Measurements from ENCODE around the gene ADIRF.

The ADIRF gene

DNA sequence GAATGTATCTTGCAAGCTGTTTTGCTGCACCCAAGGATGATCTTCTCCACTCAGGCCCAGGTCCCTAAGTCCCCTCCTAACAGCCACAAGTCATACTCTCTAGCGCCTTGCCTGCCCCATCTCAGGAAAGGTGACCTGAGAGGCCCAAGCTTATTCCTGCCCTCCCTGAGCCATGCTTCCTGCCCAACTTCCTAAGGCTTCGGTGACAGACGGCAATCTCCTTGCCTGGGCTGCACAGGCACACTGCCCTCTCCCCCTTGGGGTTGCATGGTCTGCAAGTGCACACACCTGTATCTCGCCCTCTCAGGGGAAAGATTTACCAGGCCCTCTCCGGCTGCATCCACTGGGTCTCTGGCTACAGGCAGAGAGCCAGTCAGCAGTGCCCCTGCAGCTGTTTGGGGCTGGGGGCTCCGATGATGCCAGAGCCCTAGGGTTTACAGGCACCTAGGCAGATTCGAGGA lies 771 bp upstream of the ADIRF start:
- no peak for TF ChIP-seq CTCF (IDR thresholded peaks at IDR 0.05; ENCODE audit: low read depth, low read length, missing control alignments)
- in situ Hi-C loops (cut with HindIII; ENCODE audit: low pct_ligation_motif_present, low sequenced_read_pairs): no loop called here
- DNase-seq: no peak
- Histone ChIP-seq H3K4me3 (ENCODE audit: low read depth, low read length) (no peak overlapping the region), H3K27me3 (replicated peaks) (no peaks in the 10 kb centered on the region), H3K27ac (no peak overlapping the region), H3K36me3 (replicated peaks) (no peaks in the 10 kb centered on the region)

- TF ChIP-seq CTCF (IDR thresholded peaks at IDR 0.05; ENCODE audit: low read depth, low read length, missing control alignments): no peak
- no peak overlapping the region for H3K4me3 ChIP-seq (ENCODE audit: low read depth, low read length)
- DNase-seq: no peak
- H3K27ac ChIP-seq: no peak overlapping the region
- H3K36me3 ChIP-seq (replicated peaks): no peaks in the 10 kb centered on the region
- no peaks in the 10 kb centered on the region for H3K27me3 ChIP-seq (replicated peaks)
- in situ Hi-C loops (cut with HindIII; ENCODE audit: low pct_ligation_motif_present, low sequenced_read_pairs): no loop called here
Measured at GRCh38 chr10:86968994-86969355, 693 bp downstream of the ADIRF start.

DNA sequence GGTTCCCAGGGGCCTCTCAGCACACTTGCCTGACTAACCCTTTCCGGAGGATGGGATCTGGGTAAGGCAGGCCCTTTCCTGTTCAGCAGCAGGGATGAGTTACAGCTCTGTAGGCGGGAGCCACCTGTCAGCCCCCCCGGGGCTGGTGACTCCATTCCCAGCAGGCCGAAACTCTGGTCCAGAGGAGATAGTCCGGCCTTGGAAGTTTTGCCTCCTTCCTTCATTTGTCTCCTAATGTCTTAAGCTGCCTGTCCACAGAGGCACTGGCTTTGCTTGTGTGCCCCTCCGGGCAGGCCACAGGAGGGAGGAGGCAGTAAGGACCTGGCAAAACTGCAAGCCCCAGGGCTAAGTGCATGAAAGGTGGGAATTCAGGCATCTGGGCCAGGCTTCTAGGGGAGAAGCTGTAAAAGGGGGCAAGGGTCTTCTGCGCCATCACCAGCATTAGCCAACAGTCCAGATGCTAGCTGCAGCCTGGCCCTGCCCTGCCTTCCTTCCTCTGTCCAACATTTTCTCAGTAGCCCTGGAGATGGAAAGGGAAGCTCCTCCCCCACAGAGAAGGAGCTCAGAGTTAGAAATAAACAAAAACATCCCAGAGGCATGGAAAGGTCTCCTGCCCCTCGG lies 1.2 kb downstream of the ADIRF start:
- Histone ChIP-seq H3K36me3 (replicated peaks) (no peaks in the 10 kb centered on the region), H3K27ac (no peak overlapping the region), H3K27me3 (replicated peaks) (no peaks in the 10 kb centered on the region), H3K4me3 (ENCODE audit: low read depth, low read length) (no peak overlapping the region)
- in situ Hi-C loops (cut with HindIII; ENCODE audit: low pct_ligation_motif_present, low sequenced_read_pairs): no loop called here
- no peak for TF ChIP-seq CTCF (IDR thresholded peaks at IDR 0.05; ENCODE audit: low read depth, low read length, missing control alignments)
- DNase-seq: no peak

DNA sequence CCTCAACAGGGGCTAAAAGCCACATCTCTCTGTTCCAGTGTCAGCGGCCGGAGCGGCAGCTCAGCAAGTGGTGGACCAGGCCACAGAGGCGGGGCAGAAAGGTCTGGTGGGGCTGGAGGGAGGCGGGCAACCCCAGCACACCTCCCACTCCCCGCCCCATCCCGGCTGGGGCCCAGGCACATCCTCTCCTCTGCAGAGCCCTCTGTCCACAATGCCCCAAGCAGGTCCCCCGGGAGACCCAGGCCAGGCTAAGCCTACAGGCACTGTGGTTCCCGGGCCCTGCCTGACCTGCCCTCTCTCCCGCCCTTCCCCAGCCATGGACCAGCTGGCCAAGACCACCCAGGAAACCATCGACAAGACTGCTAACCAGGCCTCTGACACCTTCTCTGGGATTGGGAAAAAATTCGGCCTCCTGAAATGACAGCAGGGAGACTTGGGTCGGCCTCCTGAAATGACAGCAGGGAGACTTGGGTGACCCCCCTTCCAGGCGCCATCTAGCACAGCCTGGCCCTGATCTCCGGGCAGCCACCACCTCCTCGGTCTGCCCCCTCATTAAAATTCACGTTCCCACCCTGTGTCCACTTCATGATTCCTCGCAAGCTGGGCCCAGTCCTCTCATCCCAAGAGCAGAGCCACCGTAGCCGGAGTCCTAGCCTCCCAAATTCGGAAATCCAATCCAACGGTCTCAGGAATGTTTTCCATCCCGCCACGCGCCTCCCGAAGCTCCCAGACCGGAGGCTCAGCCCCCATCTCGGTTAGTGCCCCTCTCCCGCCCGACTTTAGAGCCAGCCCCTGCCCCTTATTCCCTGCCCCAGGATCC lies 2.1 kb downstream of the ADIRF start:
- in situ Hi-C loops (cut with HindIII; ENCODE audit: low pct_ligation_motif_present, low sequenced_read_pairs): no loop called here
- TF ChIP-seq CTCF (IDR thresholded peaks at IDR 0.05; ENCODE audit: low read depth, low read length, missing control alignments): no peak
- no peaks in the 10 kb centered on the region for H3K27me3 ChIP-seq (replicated peaks)
- no peaks in the 10 kb centered on the region for H3K36me3 ChIP-seq (replicated peaks)
- peak overlapping the region; percentile 59 for H3K4me3 ChIP-seq (ENCODE audit: low read depth, low read length)
- H3K27ac ChIP-seq: no peak overlapping the region
- no peak for DNase-seq

- H3K27me3 ChIP-seq (replicated peaks): no peaks in the 10 kb centered on the region
- peak overlapping the region; percentile 59 for H3K4me3 ChIP-seq (ENCODE audit: low read depth, low read length)
- H3K36me3 ChIP-seq (replicated peaks): no peaks in the 10 kb centered on the region
- no peak for TF ChIP-seq CTCF (IDR thresholded peaks at IDR 0.05; ENCODE audit: low read depth, low read length, missing control alignments)
- H3K27ac ChIP-seq: no peak overlapping the region
- no peak for DNase-seq
- in situ Hi-C loops (cut with HindIII; ENCODE audit: low pct_ligation_motif_present, low sequenced_read_pairs): no loop called here
Measured at GRCh38 chr10:86970982-86971231, 2.6 kb downstream of the ADIRF start.

All from brain microvascular endothelial cell (primary cell).